ENCODE measurements around the gene SCNM1.
"Not testable (repeated sequence)": the region's sequence is repeated elsewhere in the genome, so short reads cannot be mapped to it uniquely, and the experiment has no call there.

The SCNM1 gene

GRCh38 chr1:151166505-151166956, 587 bp downstream of the SCNM1 start:
- Mint-ChIP-seq H3K36me3 (no peaks in the 10 kb centered on the region), H3K4me1 (peaks cover 34% of the 10 kb centered on the region), H3K4me3 (peak overlapping the region; percentile 73), H3K9me3 (no peaks in the 10 kb centered on the region), H3K27ac (peak overlapping the region; percentile 79), H3K27me3 (no peaks in the 10 kb centered on the region)
- ATAC-seq, result peak; percentile 24

GRCh38 chr1:151167116-151167515, 1.2 kb downstream of the SCNM1 start:
- Mint-ChIP-seq H3K27me3 (no peaks in the 10 kb centered on the region), H3K4me3 (peak overlapping the region; percentile 73), H3K4me1 (peaks cover 34% of the 10 kb centered on the region), H3K27ac (peak overlapping the region; percentile 79), H3K9me3 (no peaks in the 10 kb centered on the region), H3K36me3 (no peaks in the 10 kb centered on the region)
- ATAC-seq, result no peak

- H3K27ac Mint-ChIP-seq, result no peak overlapping the region
- peaks cover 26% of the 10 kb centered on the region for H3K36me3 Mint-ChIP-seq
- no peak overlapping the region for H3K4me3 Mint-ChIP-seq
- ATAC-seq, result no peak
- H3K27me3 Mint-ChIP-seq, result no peaks in the 10 kb centered on the region
- H3K9me3 Mint-ChIP-seq, result no peaks in the 10 kb centered on the region
- H3K4me1 Mint-ChIP-seq, result peaks cover 14% of the 10 kb centered on the region
Observed at GRCh38 chr1:151171190-151171589, 5.2 kb downstream of the SCNM1 start.

- H3K4me3 Mint-ChIP-seq, result no peak overlapping the region
- peak overlapping the region; percentile 24 for H3K27ac Mint-ChIP-seq
- no peaks in the 10 kb centered on the region for H3K27me3 Mint-ChIP-seq
- ATAC-seq, result no peak
- H3K36me3 Mint-ChIP-seq, result peaks cover 50% of the 10 kb centered on the region
- peaks cover 7% of the 10 kb centered on the region for H3K4me1 Mint-ChIP-seq
- H3K9me3 Mint-ChIP-seq, result no peaks in the 10 kb centered on the region
Observed at GRCh38 chr1:151175041-151175741, 9.2 kb downstream of the SCNM1 start.

- Mint-ChIP-seq H3K9me3 (no peaks in the 10 kb centered on the region), H3K27ac (peak within 1 kb of the TSS; percentile 24), H3K4me3 (no peak within 1 kb of the TSS), H3K36me3 (peaks cover 57% of the 10 kb centered on the region), H3K4me1 (peaks cover 7% of the 10 kb centered on the region), H3K27me3 (no peaks in the 10 kb centered on the region)
- peak; percentile 64 for ATAC-seq
Observed at GRCh38 chr1:151175863-151176262, 9.9 kb downstream of the SCNM1 start, which contains the start of gene TMOD4. TMOD4 (minus strand) TSS chr1:151175981; CDS start chr1:151174875, 1,106 bp downstream.

- H3K4me1 Mint-ChIP-seq, result peaks cover 7% of the 10 kb centered on the region
- no peaks in the 10 kb centered on the region for H3K9me3 Mint-ChIP-seq
- H3K36me3 Mint-ChIP-seq, result peaks cover 64% of the 10 kb centered on the region
- H3K27me3 Mint-ChIP-seq, result no peaks in the 10 kb centered on the region
- no peak overlapping the region for H3K4me3 Mint-ChIP-seq
- H3K27ac Mint-ChIP-seq, result no peak overlapping the region
- no peak for ATAC-seq
Observed at GRCh38 chr1:151176514-151177045, 10.6 kb downstream of the SCNM1 start.

GRCh38 chr1:151184211-151184610, 18.3 kb downstream of the SCNM1 start:
- peaks cover 21% of the 10 kb centered on the region for H3K4me1 Mint-ChIP-seq
- no peak for ATAC-seq
- H3K9me3 Mint-ChIP-seq, result no peaks in the 10 kb centered on the region
- H3K27me3 Mint-ChIP-seq, result no peaks in the 10 kb centered on the region
- H3K27ac Mint-ChIP-seq, result peak overlapping the region; percentile 7
- H3K36me3 Mint-ChIP-seq, result peaks cover 51% of the 10 kb centered on the region
- no peak overlapping the region for H3K4me3 Mint-ChIP-seq

- ATAC-seq, result no peak
- H3K4me3 Mint-ChIP-seq, result no peak overlapping the region
- peaks cover 29% of the 10 kb centered on the region for H3K36me3 Mint-ChIP-seq
- H3K27ac Mint-ChIP-seq, result no peak overlapping the region
- H3K9me3 Mint-ChIP-seq, result no peaks in the 10 kb centered on the region
- no peaks in the 10 kb centered on the region for H3K27me3 Mint-ChIP-seq
- peaks cover 36% of the 10 kb centered on the region for H3K4me1 Mint-ChIP-seq
Observed at GRCh38 chr1:151187205-151187604, 21.3 kb downstream of the SCNM1 start.

- ATAC-seq, H3K9me3 Mint-ChIP-seq, H3K27me3 Mint-ChIP-seq: not testable (repeated sequence)
- Mint-ChIP-seq H3K4me1 (peaks cover 36% of the 10 kb centered on the region), H3K36me3 (peaks cover 21% of the 10 kb centered on the region), H3K27ac (peak overlapping the region; percentile 95), H3K4me3 (peak overlapping the region; percentile 95)
Observed at GRCh38 chr1:151188667-151189066, 22.7 kb downstream of the SCNM1 start.

GRCh38 chr1:151189637-151190445, 23.9 kb downstream of the SCNM1 start, which contains the start of gene VPS72:
VPS72 (minus strand) TSS chr1:151190197; CDS start chr1:151190121, 76 bp downstream.
- H3K4me1 Mint-ChIP-seq, result peaks cover 36% of the 10 kb centered on the region
- no peaks in the 10 kb centered on the region for H3K27me3 Mint-ChIP-seq
- no peaks in the 10 kb centered on the region for H3K9me3 Mint-ChIP-seq
- H3K27ac Mint-ChIP-seq, result peak within 1 kb of the TSS; percentile 95
- peak; percentile 96 for ATAC-seq
- peak within 1 kb of the TSS; percentile 95 for H3K4me3 Mint-ChIP-seq
- peaks cover 10% of the 10 kb centered on the region for H3K36me3 Mint-ChIP-seq

GRCh38 chr1:151192047-151192446, 26.1 kb downstream of the SCNM1 start:
- no peaks in the 10 kb centered on the region for H3K27me3 Mint-ChIP-seq

GRCh38 chr1:151193304-151193703, 27.4 kb downstream of the SCNM1 start:
- peaks cover 36% of the 10 kb centered on the region for H3K4me1 Mint-ChIP-seq
- no peak for ATAC-seq
- H3K9me3 Mint-ChIP-seq, result no peaks in the 10 kb centered on the region
- no peaks in the 10 kb centered on the region for H3K36me3 Mint-ChIP-seq
- H3K27me3 Mint-ChIP-seq, result no peaks in the 10 kb centered on the region
- H3K4me3 Mint-ChIP-seq, result no peak overlapping the region
- no peak overlapping the region for H3K27ac Mint-ChIP-seq

More at GRCh38 chr1:151192047-151192446, 26.1 kb downstream of the SCNM1 start:
- Mint-ChIP-seq H3K36me3 (no peaks in the 10 kb centered on the region), H3K27ac (no peak overlapping the region), H3K4me3 (no peak overlapping the region), H3K9me3 (no peaks in the 10 kb centered on the region), H3K4me1 (peaks cover 37% of the 10 kb centered on the region)
- no peak for ATAC-seq

GRCh38 chr1:151193856-151194255, 27.9 kb downstream of the SCNM1 start:
- Mint-ChIP-seq H3K4me3 (no peak overlapping the region), H3K27ac (no peak overlapping the region), H3K27me3 (no peaks in the 10 kb centered on the region)

GRCh38 chr1:151194894-151195594, 29.1 kb downstream of the SCNM1 start:
- ATAC-seq, H3K9me3 Mint-ChIP-seq, H3K27ac Mint-ChIP-seq, H3K27me3 Mint-ChIP-seq: not testable (repeated sequence)
- Mint-ChIP-seq H3K4me3 (peak overlapping the region; percentile 18), H3K4me1 (peaks cover 40% of the 10 kb centered on the region), H3K36me3 (peaks cover 17% of the 10 kb centered on the region)

More at GRCh38 chr1:151193856-151194255, 27.9 kb downstream of the SCNM1 start:
- ATAC-seq, result no peak
- peaks cover 36% of the 10 kb centered on the region for H3K4me1 Mint-ChIP-seq
- peaks cover 6% of the 10 kb centered on the region for H3K36me3 Mint-ChIP-seq
- H3K9me3 Mint-ChIP-seq, result no peaks in the 10 kb centered on the region
